Activated naive CD4-positive, alpha-beta T cell treated with anti-CD3 and anti-CD28 coated beads for 36 hours (primary cell): ENCODE results near the gene DMXL1. TPM values are rescaled to one million over a fixed set of nuclear protein-coding genes. Genes with fewer than 3 reads are reported as not detected.

Experiments
- CTCF ChIA-PET: fragments of 350-600 bp; sonication (Branson Sonifier 250); formaldehyde crosslinking; loops from one replicate; lab custom pipeline; 2021; ENCODE audit warnings: antibody characterized with exemption; lab: Charles Lee
- DNase-seq: peaks from one replicate; pipeline ENCODE4 v3.0.0-alpha.2; 2020
- H3K27ac Mint-ChIP-seq: one replicate; pipeline ENCODE4 v1.8.0; 2021; ENCODE audit warnings: mild to moderate bottlenecking, mixed read lengths
- H3K27me3 Mint-ChIP-seq: one replicate; pipeline ENCODE4 v1.8.0; 2021; ENCODE audit warnings: low read depth, mixed read lengths
- H3K36me3 Mint-ChIP-seq: one replicate; pipeline ENCODE4 v1.8.0; 2021; ENCODE audit warnings: low read depth, mixed read lengths
- H3K4me1 Mint-ChIP-seq: one replicate; pipeline ENCODE4 v1.8.0; 2021; ENCODE audit warnings: low read depth, mixed read lengths
- H3K4me3 Mint-ChIP-seq: one replicate; pipeline ENCODE4 v1.8.0; 2021; ENCODE audit warnings: mild to moderate bottlenecking, moderate library complexity, mixed read lengths
- H3K9me3 Mint-ChIP-seq: one replicate; pipeline ENCODE4 v1.8.0; 2021; ENCODE audit warnings: mixed read lengths
- intact Hi-C: fragments of 100-400 bp; cut with micrococcal nuclease; formaldehyde crosslinking; loops from one replicate; pipeline ENCODE4 v1.15.1; 2023
- total RNA-seq, 2 experiments: library from RNA; stranded (reverse); gene quantifications; one replicate each; pipeline ENCODE4 v1.2.3, GENCODE V29; 2021

The DMXL1 gene
- total RNA-seq, 2 experiments from 2014 or later = 16.4 to 18.0 TPM

DNA sequence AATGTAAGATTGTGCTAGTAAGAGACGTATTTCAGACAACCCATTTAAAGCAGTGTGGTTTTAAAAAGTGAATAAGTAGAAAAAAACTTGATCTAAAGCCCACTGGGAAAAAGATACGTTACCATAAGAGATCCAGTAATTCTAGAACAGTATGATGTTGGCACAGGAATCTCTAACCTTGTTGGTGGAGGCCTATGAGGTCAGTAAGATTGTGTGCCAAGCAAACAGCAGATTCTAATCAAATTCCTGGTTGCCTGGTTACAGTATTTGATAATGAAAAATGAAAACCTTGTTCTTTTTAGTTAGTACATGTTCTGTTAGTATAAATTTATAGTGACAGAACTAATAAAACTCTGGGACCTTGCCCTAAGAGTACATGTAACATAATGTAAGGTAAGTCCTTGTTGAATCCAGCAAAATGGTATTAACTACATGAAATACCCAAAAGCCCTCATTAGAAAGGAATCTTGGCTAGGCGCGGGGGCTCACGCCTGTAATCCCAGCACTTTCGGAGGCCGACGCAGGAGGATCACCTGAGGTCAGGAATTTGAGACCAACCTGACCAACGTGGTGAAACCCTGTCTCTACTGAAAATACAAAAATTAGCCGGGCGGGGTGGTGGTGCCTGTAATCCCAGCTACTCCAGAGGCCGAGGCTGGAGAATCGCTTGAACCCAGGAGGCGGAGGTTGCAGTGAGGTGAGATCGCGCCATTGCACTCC is 33.2 kb upstream of the DMXL1 start:
- H3K36me3 Mint-ChIP-seq = no peaks in the 10 kb centered on the region
- no peak overlapping the region for H3K4me3 Mint-ChIP-seq
- H3K9me3 Mint-ChIP-seq = no peaks in the 10 kb centered on the region
- no peaks in the 10 kb centered on the region for H3K27me3 Mint-ChIP-seq
- intact Hi-C loops = no loop called here
- DNase-seq = no peak
- H3K4me1 Mint-ChIP-seq = peaks cover 15% of the 10 kb centered on the region
- no peak overlapping the region for H3K27ac Mint-ChIP-seq
- CTCF ChIA-PET = no interaction called here

DNA sequence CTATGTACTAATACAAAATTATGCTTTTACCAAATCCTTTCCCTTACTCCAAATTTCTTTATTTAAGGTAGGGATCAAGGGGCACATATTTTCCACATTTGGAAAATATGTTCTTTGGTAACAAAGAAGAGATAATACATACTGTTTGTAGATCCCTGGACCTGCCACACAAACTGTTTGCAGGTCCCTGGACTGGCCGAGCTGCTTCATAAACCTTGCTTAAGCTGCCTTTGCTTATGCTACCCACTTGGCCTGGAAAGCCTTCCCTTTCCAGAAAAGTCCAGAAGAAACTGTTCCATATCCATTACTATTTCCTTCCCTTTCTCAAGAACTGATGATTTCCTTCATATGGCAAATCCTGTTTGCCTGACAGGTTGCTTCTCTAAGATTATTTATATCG is 22.6 kb upstream of the DMXL1 start:
- no peaks in the 10 kb centered on the region for H3K27me3 Mint-ChIP-seq
- no peak for DNase-seq
- intact Hi-C loops = no loop called here
- no peak overlapping the region for H3K4me3 Mint-ChIP-seq
- no peaks in the 10 kb centered on the region for H3K36me3 Mint-ChIP-seq
- CTCF ChIA-PET = interaction anchor here (0.7 to 1.5 kb wide), 4 partner anchors 27 to 363 kb away, joined by 4 to 5 read pairs (median 4); partner anchors contain the start of gene DTWD2
- H3K27ac Mint-ChIP-seq = no peak overlapping the region
- no peaks in the 10 kb centered on the region for H3K4me1 Mint-ChIP-seq
- H3K9me3 Mint-ChIP-seq = no peaks in the 10 kb centered on the region

DNA sequence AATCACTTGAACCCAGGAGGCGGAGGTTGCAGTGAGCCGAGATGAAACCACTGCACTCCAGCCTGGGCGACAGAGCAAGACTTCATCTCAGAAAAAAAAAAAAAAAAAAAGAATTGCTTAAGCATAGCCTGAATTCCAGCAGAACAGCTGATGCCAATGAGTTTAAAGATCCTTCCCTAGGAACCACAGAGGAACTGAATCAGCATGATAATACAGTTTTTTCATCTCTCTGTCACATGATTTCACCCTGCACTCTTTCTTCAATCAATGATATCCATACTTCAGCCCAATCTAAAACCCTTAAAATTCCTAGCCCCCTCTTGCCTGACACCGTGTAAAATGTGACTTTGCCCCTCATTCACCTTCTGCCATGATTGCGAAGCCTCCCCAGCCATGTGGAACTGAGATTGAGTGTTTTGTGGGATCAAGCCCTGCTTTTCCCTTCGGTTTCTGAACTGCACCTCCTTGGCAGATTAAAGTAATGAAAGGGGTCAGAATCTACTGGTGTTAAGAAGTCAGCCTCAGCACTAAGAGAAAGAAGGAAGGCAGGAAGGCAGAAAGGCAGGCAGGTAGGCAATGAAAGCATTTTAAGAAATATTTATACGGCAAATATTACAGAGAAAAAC is 20.9 kb upstream of the DMXL1 start:
- DNase-seq = no peak
- no peak overlapping the region for H3K27ac Mint-ChIP-seq
- H3K9me3 Mint-ChIP-seq = no peaks in the 10 kb centered on the region
- no peaks in the 10 kb centered on the region for H3K4me1 Mint-ChIP-seq
- no peak overlapping the region for H3K4me3 Mint-ChIP-seq
- no peaks in the 10 kb centered on the region for H3K27me3 Mint-ChIP-seq
- no peaks in the 10 kb centered on the region for H3K36me3 Mint-ChIP-seq
- CTCF ChIA-PET = no interaction called here
- intact Hi-C loops = no loop called here

DNA sequence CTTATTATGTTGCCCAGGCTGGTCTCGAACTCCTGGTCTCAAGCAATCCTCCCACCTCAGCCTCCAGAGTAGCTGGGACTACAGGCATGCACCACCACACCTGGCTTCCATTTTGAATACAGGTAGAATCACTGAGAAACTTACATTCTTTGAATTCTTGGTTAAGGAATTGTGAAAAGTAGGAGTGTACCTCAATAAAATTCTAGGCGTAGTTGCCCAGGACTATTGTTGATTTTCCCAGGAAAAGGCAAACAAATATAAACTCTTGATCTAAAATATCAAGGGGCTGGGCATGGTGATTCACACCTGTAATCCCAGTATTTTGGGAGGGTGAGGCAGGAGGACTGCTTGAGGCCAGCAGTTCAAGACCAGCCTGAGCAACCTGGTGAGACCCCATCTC is 16.8 kb upstream of the DMXL1 start:
- Mint-ChIP-seq H3K27ac (no peak overlapping the region), H3K4me1 (no peaks in the 10 kb centered on the region), H3K4me3 (no peak overlapping the region), H3K36me3 (no peaks in the 10 kb centered on the region), H3K9me3 (no peaks in the 10 kb centered on the region), H3K27me3 (no peaks in the 10 kb centered on the region)
- CTCF ChIA-PET = no interaction called here
- no peak for DNase-seq
- intact Hi-C loops = no loop called here

DNA sequence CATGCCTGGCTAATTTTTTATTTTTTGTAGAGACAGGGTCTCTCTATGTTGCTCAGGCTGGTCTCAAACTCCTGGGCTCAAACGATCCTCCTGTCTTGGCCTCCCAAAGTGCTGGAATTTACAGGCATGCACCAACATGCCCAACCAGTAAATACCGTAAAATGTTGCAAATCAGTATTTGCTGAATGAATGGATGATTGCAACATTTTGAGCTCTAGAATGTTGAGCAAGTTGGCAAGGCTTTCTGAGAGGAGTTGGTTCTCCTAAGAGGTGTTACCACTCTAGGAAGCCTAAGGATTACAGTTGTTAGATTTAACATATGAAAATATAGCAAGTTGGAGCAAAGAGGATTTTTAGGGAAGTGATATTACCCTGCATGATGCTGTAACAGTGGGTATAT is 15.6 kb upstream of the DMXL1 start:
- no peak for DNase-seq
- H3K9me3 Mint-ChIP-seq = no peaks in the 10 kb centered on the region
- no peak overlapping the region for H3K4me3 Mint-ChIP-seq
- no peaks in the 10 kb centered on the region for H3K27me3 Mint-ChIP-seq
- no peaks in the 10 kb centered on the region for H3K4me1 Mint-ChIP-seq
- CTCF ChIA-PET = no interaction called here
- H3K27ac Mint-ChIP-seq = no peak overlapping the region
- intact Hi-C loops = no loop called here
- no peaks in the 10 kb centered on the region for H3K36me3 Mint-ChIP-seq

DNA sequence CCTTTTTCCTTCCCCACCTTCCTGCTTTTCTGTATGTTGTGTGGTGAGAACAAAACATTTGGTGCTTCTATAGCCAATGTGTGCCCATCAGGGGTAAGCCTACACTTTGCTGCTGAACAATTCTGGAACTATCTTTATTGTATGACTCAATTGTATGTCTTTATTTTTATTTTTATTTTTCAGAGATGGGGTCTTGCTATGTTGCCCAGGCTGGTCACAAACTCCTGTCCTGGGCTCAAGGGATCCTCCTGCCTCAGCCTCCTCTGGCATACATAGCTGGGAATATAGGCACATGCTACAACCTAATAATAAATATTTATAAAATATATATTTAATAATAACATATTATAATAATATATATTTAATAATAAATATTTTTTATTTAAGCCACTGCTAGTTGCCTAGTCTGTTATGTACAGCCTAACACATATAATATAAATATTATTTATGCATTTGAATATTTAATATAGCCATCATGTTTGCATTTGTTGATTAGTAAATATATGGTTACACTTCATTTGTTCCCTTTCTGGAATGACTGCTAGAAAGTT is 11.8 kb upstream of the DMXL1 start:
- H3K4me3 Mint-ChIP-seq = no peak overlapping the region
- H3K9me3 Mint-ChIP-seq = no peaks in the 10 kb centered on the region
- no peaks in the 10 kb centered on the region for H3K36me3 Mint-ChIP-seq
- DNase-seq = no peak
- peaks cover 9% of the 10 kb centered on the region for H3K4me1 Mint-ChIP-seq
- intact Hi-C loops = no loop called here
- no peaks in the 10 kb centered on the region for H3K27me3 Mint-ChIP-seq
- CTCF ChIA-PET = no interaction called here
- H3K27ac Mint-ChIP-seq = no peak overlapping the region

DNA sequence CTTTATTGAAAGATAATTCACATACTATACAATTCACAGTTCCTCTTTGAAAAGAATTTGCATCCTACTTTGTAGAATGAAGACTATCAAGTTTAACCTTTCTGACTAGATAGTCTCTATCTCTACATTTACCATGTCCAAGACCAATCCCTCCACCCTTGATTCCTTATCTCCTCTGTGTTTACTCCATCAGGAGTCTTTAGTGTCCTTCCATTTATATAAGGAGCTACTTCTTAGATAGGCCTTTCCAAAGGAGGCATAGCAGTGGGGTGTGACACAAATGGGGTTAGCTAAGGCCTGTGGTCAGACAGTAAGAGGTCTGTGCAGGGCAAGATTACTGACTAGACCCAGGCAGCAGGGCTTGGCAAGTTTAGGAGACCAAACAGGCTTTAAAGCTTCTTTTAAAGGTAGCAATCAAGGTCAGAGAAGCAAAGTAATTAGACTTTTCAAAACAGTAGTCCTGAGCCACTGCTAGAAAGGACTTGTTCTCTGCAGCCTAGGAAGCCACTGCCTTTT is 11.1 kb upstream of the DMXL1 start:
- Mint-ChIP-seq H3K27me3 (no peaks in the 10 kb centered on the region), H3K9me3 (no peaks in the 10 kb centered on the region), H3K4me3 (no peak overlapping the region), H3K27ac (no peak overlapping the region), H3K4me1 (peaks cover 13% of the 10 kb centered on the region), H3K36me3 (no peaks in the 10 kb centered on the region)
- no peak for DNase-seq
- intact Hi-C loops = loop anchor here (2.0 kb wide), 1 partner anchor 13 kb away; no protein-coding TSS in a partner anchor
- CTCF ChIA-PET = interaction anchor here (0.8 kb wide), 1 partner anchor 38 kb away, joined by 4 read pairs; no protein-coding TSS in a partner anchor

DNA sequence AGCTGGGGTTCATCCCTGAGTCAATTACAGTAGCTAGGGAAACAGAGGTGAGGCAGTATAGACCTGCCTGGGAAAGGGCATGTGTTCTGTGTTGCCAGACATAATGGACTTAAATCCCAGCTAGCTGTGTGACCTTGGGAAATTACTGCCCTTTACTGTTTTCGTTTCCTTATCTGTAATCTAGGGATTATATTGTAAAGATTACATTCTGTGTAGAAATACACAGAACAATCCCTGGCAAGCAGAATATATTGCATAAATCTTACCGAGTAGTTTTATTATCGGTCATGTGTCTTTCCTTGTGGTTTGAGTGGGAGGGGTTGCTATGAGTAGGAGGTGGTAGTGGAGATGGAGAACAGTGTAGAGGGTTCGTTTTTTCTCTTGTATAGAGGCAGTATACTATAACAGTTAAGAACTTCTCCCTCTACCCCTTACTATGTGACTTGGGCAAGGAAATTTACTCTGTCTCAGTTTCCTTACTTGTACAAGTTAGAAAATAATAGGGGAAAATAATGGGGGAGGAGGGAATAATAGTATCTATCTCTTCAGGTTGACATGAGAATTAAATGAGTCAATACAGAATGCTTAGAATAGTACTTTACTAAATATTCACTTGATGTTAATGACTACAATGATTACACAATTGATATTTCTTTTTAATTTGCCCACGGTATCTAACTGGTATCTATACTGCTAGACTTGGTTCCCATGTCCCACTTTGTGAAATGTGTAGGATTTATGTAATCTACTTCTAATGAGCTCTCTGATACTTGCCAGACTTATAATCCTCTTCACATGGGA is 7.1 kb upstream of the DMXL1 start:
- H3K4me3 Mint-ChIP-seq = no peak overlapping the region
- intact Hi-C loops = loop anchor here (1.0 kb wide), 2 partner anchors 27 to 32 kb away; no protein-coding TSS in a partner anchor
- no peaks in the 10 kb centered on the region for H3K27me3 Mint-ChIP-seq
- no peak overlapping the region for H3K27ac Mint-ChIP-seq
- CTCF ChIA-PET = no interaction called here
- H3K9me3 Mint-ChIP-seq = no peaks in the 10 kb centered on the region
- H3K36me3 Mint-ChIP-seq = no peaks in the 10 kb centered on the region
- H3K4me1 Mint-ChIP-seq = peaks cover 13% of the 10 kb centered on the region
- peak; percentile 31 for DNase-seq

DNA sequence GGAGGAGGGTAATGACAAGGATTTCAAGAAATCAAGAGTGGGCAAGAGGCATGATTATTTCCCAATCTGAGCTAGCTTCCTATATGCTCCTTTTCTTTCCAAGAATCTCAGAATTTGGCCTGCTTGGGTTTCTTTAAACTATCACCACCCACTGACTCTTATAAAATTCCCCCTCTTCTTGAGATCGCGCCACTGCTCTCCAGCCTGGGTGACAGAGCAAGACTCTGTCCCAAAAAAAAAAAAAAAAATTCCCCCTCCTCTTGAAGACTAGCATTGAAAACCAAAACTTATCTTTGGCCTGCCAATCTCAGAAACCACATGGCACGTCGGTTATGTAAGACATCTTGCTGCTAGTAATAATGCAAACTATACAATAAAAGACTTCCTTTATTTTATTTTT is 3.4 kb upstream of the DMXL1 start:
- Mint-ChIP-seq H3K4me1 (peaks cover 19% of the 10 kb centered on the region), H3K4me3 (no peak overlapping the region), H3K27ac (no peak overlapping the region), H3K27me3 (peaks cover 2% of the 10 kb centered on the region), H3K9me3 (no peaks in the 10 kb centered on the region), H3K36me3 (peaks cover 2% of the 10 kb centered on the region)
- DNase-seq = no peak
- intact Hi-C loops = no loop called here
- CTCF ChIA-PET = no interaction called here

DNA sequence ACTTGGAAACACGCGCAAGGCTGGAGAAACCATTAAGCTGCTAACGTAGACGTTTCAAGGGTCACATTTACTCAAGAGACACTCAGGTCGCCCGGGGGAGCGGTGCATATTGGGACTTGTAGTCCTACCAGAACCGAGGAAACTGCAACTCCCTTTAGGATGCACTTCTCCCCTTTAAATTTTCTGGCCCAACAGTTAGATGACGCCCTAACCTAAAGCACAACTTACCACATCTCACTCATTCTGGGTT is 384 bp upstream of the DMXL1 start:
- H3K36me3 Mint-ChIP-seq = peaks cover 6% of the 10 kb centered on the region
- peak overlapping the region; percentile 95 for H3K4me3 Mint-ChIP-seq

DNA sequence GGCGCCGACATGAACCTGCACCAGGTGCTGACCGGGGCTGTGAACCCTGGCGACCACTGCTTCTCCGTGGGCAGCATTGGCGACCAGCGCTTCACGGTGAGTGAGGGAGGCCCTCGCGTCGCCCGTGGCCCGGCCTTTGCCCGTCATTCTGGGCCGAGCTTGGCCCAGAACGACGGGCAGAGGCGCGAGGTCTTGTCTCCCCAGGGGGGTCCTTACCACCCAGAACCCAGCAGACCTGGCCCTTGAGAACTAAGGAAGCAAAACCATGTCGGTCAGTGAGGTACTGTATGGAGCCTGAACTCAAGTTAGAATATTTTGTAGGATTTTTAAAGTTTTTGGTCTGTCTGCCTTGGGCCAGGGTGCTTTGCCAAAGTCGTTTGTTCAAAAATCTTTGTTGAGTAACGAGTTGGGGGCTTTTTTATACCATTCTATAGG is 691 bp downstream of the DMXL1 start:
- H3K36me3 Mint-ChIP-seq = peaks cover 6% of the 10 kb centered on the region
- peak overlapping the region; percentile 97 for H3K27ac Mint-ChIP-seq
- intact Hi-C loops = loop anchor here (1.0 to 2.0 kb wide), 7 partner anchors 8 to 341 kb away; no protein-coding TSS in a partner anchor
- peaks cover 41% of the 10 kb centered on the region for H3K4me1 Mint-ChIP-seq
- no peak for DNase-seq
- H3K4me3 Mint-ChIP-seq = peak overlapping the region; percentile 95
- CTCF ChIA-PET = interaction anchor here (1.1 to 1.6 kb wide), 5 partner anchors 83 to 363 kb away, joined by 3 to 5 read pairs (median 5); no protein-coding TSS in a partner anchor
- peaks cover 2% of the 10 kb centered on the region for H3K27me3 Mint-ChIP-seq
- H3K9me3 Mint-ChIP-seq = no peaks in the 10 kb centered on the region

More for the DNA sequence above, 384 bp upstream of the DMXL1 start:
- Mint-ChIP-seq H3K27me3 (peaks cover 2% of the 10 kb centered on the region), H3K4me1 (peaks cover 33% of the 10 kb centered on the region), H3K9me3 (no peaks in the 10 kb centered on the region), H3K27ac (peak overlapping the region; percentile 97)
- DNase-seq = no peak
- intact Hi-C loops = loop anchor here (1.0 to 2.0 kb wide), 10 partner anchors 39 to 382 kb away; partner anchors contain the start of genes DTWD2 and HSD17B4
- CTCF ChIA-PET = interaction anchor here (0.8 to 1.6 kb wide), 6 partner anchors 46 to 364 kb away, joined by 3 to 5 read pairs (median 4); no protein-coding TSS in a partner anchor

DNA sequence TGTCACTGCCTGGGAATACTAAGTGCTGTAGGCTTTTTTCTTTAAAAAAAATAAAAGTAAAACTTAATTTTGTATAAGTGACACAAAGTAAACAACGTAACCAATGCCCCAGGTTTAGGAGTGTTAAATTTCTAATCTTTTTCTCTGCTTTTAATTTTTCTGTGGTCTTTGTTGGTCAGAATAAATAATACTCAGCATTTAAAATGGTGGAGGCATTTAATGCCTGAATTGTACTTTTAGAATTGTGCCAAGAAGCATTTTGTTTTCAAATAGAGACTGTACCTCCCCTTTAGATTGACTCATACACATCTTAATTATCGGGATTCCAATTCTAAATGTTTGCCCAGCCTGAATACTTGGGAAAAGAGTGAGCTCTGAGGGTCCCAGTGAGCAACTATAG is 1.6 kb downstream of the DMXL1 start:
- peaks cover 44% of the 10 kb centered on the region for H3K4me1 Mint-ChIP-seq
- no peak for DNase-seq
- CTCF ChIA-PET = interaction anchor here (1.6 kb wide), 1 partner anchor 340 kb away, joined by 7 read pairs; no protein-coding TSS in a partner anchor
- peaks cover 2% of the 10 kb centered on the region for H3K27me3 Mint-ChIP-seq
- no peaks in the 10 kb centered on the region for H3K9me3 Mint-ChIP-seq
- intact Hi-C loops = no loop called here
- no peak overlapping the region for H3K27ac Mint-ChIP-seq
- peaks cover 6% of the 10 kb centered on the region for H3K36me3 Mint-ChIP-seq
- peak overlapping the region; percentile 36 for H3K4me3 Mint-ChIP-seq
